ENCODE measurements around the gene MICU2. TPM values are rescaled to one million over a fixed set of nuclear protein-coding genes. Genes with fewer than 3 reads are reported as not detected.

Gene MICU2
- total and polyA plus RNA-seq, 5 donors from 2014 or later, result 38.8 to 50.5 (median 45.5) TPM

- Histone ChIP-seq H3K27ac (ENCODE audit: insufficient read depth, low read length, poor library complexity, severe bottlenecking) (no peak overlapping the region), H3K9me3 (ENCODE audit: control insufficient read depth in 2 of 2, low read length in 2 of 2) (no peaks in the 10 kb centered on the region), H3K36me3 (ENCODE audit: control insufficient read depth, insufficient read depth, low read length) (no peaks in the 10 kb centered on the region), H3K4me3 (ENCODE audit: low read depth, low read length) (no peak overlapping the region), H3K4me1 (ENCODE audit: control insufficient read depth, insufficient read depth, low read length, poor library complexity, severe bottlenecking) (peaks cover 4% of the 10 kb centered on the region), H3K27me3 (ENCODE audit: control insufficient read depth, insufficient read depth, low read length) (no peaks in the 10 kb centered on the region)
- peaks cover 37 to 62% (median 49%) of the 10 kb centered on the region in 4 donors for H3K4me1 Mint-ChIP-seq
- peaks cover 0 to 3% (median 0%) of the 10 kb centered on the region in 7 donors for H3K9me3 Mint-ChIP-seq
- no peaks in the 10 kb centered on the region for H3K27me3 Mint-ChIP-seq
- DNase-seq (no peak), ATAC-seq (ENCODE audit: low read depth in 2 of 2) (no peak)
- peak overlapping the region in 3 of 4 donors; percentile 1 to 14 (median 8) for H3K4me3 Mint-ChIP-seq
- H3K27ac Mint-ChIP-seq, result no peak overlapping the region
- H3K36me3 Mint-ChIP-seq, result peaks cover 18% of the 10 kb centered on the region
Observed at GRCh38 chr13:21445759-21446158, 158.2 kb downstream of the MICU2 start.

GRCh38 chr13:21443171-21443570 is 160.8 kb downstream of the MICU2 start:
- Mint-ChIP-seq H3K36me3 (peaks cover 14% of the 10 kb centered on the region), H3K27ac (no peak overlapping the region), H3K4me1 (peaks cover 36 to 64% (median 44%) of the 10 kb centered on the region in 4 donors), H3K9me3 (peaks cover 0 to 4% (median 2%) of the 10 kb centered on the region in 7 donors), H3K4me3 (no peak overlapping the region), H3K27me3 (no peaks in the 10 kb centered on the region)
- Histone ChIP-seq H3K4me1 (ENCODE audit: control insufficient read depth, insufficient read depth, low read length, poor library complexity, severe bottlenecking) (peaks cover 4% of the 10 kb centered on the region), H3K4me3 (ENCODE audit: low read depth, low read length) (no peak overlapping the region), H3K36me3 (ENCODE audit: control insufficient read depth, insufficient read depth, low read length) (no peaks in the 10 kb centered on the region), H3K27ac (ENCODE audit: insufficient read depth, low read length, poor library complexity, severe bottlenecking) (no peak overlapping the region), H3K27me3 (ENCODE audit: control insufficient read depth, insufficient read depth, low read length) (no peaks in the 10 kb centered on the region), H3K9me3 (ENCODE audit: control insufficient read depth in 2 of 2, low read length in 2 of 2) (no peaks in the 10 kb centered on the region)
- DNase-seq, result no peak
- ATAC-seq (ENCODE audit: low read depth in 2 of 2), result no peak

Other genes with a start within 250 kb of the MICU2 start
- 84.4 TPM for gene ZDHHC20, start 144.9 kb downstream of the MICU2 start, total RNA-seq
- gene ZDHHC20, start 144.9 kb downstream of the MICU2 start, polyA plus RNA-seq, result 10 to 100 TPM; 36.9 to 43.1 (median 39.4) TPM
- 0.35 TPM for gene FGF9, start 66.9 kb upstream of the MICU2 start, total RNA-seq
- gene FGF9, start 66.9 kb upstream of the MICU2 start, polyA plus RNA-seq, result 1 to 10 TPM in 2 of 4 donors, under 1 TPM in 1, not detected in 1; 0.86 to 2.3 (median 1.1) TPM

All from CD4-positive, CD25-positive, alpha-beta regulatory T cell (primary cell).